ENCODE measurements around the gene SCARF2.
A peak's percentile ranks its signal among the peaks of the same experiment; 100 is the strongest.

SCARF2 gene

DNA sequence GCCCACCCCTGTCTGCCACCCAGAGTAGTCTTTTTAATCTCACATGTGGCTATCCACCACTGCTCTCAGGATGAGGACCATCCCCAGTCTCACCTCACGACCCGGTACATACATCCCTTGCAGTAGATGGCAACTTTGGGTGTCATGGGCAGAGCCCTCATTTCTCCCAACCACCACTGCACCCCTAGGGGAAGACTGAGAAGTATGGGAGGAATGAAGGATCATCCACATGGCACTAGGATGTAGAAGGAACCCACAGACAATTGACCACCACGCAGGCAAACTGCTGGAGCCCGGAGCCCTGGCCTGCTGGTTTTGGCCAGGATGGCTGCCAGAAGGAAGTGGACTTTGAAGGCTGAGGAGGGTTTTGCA is 1.9 kb upstream of the SCARF2 start:
- DNase-seq (ENCODE audit: low read depth): no peak

DNA sequence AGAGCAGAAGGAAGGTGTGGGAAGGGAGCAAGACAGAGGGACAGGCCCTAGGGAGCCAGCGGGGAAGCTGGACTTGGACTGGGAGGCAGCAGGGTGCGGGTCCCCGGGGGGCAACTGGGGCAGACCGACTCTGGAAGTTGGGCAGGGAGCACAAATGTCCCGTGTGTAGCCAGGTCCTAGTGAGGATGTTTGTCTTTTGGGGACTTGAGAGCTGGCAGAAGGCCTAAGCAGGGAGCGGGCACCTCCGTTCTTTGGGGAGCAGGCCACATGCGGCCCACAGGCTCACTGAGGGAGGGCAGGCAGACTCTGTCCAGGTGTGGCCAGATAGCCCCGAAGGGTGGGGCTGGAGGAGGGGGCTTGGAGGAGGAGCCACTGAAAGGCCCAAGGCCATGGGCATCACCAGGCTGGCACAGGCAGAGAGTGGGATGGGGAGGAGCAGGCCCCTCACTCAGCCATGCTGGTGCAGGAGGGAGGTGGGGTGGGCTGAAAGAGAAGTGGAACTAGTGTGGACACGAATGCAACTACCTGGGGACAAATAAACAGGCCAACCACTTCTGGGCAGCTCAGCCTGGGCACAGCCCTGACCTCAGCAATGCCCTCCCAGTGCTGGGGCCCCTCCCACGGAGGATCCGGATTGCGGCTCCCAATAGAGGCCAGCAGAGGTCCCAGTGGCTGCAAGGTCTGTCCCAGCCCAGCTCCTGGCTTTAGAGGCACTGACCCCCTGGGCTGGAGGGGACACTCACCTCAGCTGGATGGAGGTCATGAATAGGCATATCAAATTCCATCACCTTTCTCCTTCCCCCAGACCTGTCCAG is 1.3 kb upstream of the SCARF2 start:
- DNase-seq (ENCODE audit: low read depth): no peak

DNA sequence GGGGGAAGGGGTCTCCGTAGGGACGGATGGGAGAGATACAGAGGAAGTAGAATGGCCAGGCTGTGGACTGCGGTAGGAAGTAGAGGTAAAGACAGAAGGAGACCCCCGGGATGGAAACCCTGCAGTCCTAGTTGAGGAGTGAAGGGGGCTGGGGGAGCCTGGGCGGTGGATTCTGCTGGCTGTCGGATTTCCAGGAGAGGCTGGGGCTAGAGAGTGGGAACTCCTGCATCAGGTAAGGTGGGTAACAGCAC is 727 bp upstream of the SCARF2 start:
- no peak for DNase-seq (ENCODE audit: low read depth)

DNA sequence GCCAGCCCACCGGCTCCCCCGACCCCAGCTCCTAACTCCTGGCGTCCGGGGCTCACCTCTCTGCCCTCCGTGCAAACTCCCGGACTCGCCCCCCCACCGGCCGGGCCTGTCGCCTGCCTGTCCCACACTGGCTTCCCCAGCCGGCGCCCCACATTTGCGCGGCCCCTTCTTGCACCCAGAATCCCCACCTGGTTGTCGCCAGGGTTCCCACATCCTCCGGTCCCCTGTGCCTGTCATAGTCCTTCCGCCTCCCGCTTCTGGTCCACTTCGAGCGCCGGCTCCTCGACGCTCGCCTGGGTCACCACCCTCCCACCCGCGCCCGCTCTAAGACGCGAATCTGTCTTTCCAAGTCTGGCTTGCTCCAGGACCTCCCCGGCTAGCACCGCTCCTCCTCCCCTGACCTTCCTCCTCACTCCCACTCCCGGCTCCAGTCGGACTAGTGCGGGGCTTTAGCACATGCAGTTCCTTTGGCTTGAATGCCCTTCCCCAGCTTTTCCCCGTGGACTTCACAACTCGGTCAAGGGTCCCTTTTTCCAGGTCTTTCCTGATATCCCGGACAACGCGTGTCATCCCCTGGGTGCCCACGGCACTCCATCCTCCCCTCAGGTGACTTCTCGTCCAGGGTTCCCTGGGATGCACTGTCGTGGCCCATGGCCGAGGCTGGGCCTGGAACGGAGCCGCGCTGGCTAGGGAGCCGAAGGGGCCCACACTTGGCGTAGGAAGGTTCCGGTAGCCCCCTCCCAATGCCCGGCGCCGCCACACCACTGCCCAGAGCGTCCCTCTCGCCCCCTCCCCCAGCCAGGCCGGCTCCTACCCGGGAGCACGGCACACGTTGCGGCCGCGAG is 635 bp downstream of the SCARF2 start:
- no peak for DNase-seq (ENCODE audit: low read depth)

DNA sequence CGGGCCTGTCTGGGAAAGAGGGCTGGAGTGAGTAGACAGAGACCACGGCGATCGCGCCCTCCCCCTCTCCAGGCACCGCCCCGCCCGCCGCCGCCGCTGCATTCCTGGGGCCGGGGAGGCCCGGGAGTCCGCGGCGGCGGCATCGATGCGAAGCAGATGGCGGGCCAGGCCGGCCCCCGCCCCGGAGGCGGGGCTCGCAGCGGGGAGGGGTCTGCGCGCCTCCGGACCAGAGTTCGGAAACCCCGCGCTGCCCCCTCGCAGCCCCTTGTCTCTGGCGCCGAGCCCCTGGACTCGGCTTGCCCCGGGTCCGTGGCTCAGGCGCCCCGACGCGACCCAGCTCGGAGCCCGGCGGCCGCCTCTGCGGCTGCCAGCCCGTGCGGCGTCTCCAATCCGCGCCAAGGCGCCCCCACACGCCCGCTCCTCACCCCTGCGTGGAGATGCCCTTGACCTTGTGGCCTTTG is 1.3 kb downstream of the SCARF2 start:
- DNase-seq (ENCODE audit: low read depth): no peak

DNA sequence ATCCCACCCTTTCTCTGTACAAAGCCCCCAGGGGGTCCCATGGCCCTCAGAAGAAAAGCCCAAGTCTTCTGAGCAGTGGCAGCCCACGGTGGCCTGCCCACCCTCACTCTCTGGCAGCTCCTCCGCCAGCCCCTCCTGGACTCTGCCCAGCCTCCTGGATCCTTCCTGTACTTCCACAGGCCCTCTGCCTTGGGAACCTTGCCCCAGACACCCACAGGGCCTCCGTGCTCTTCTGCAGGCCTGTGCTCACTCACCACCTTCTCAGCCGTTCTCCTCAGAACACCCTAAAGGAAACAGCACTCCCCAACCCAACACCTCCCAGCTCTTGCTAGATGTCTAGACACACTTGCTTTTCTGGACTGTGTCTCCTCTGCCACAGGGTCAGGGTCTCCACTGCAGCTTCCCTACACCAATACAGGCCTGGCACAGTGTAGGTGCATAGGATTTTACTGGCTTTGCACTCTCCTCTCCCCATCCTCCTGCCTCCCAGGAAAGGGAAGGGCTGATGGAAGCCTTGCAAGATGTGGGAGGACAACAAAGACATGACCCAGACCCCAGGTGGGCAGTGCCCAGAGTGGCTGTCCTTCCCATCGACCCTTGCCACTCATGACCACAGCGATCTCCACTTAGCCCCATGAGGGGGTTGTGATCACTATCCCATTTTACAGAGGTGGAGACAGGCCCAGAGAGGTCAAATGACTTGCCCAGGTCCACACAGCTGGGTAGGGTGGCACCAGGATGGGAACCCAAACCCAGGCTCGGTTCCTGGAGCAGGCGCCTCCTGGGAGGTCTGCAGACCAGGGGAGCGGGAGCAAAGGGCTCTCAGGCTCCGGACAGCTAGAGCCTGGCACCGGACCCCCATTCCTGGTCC is 2.0 kb downstream of the SCARF2 start:
- DNase-seq (ENCODE audit: low read depth): no peak

DNA sequence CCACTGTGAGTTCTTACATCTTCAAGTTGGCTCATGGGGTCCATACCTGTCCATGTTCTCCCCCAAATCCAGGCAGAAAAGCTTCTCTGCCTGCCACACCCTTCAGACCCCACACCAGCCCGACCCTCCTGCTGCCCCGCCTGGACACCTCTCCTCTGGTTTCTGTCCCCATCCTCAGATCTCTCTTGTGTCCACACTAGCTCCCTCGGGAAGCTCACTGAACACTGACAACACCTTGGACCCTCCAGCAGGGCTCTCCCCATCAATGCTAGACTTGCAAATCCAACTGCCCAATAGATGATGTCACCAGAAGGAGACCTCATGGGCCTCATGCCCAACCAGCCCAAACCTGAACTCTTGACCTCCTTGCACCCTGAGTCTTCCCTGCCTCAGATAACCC is 2.9 kb downstream of the SCARF2 start:
- DNase-seq (ENCODE audit: low read depth): no peak

DNA sequence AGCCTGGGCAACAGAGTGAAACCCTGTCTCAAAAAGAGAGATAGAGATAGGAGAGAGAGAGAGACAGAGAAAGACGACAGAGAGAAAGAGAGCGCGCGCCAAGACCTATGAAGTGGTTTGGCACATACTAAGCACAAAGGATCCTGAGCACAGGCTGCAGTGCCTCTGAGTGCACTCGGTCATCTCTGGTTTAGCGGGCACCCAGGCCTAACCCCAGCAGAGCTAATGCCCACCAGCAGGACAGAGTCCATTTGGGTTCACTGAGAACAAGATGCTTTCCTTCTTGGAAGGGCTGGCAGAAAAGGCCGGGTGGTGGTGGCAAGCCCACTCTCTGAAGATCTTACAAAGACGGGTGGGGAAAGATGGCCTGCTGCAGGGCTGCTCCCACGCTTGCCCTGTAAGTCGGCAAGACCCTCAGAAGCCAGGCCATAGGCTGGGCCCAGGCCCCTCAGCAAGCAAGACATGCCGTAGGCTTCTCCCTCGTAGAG is 3.3 kb downstream of the SCARF2 start:
- DNase-seq (ENCODE audit: low read depth): no peak

DNA sequence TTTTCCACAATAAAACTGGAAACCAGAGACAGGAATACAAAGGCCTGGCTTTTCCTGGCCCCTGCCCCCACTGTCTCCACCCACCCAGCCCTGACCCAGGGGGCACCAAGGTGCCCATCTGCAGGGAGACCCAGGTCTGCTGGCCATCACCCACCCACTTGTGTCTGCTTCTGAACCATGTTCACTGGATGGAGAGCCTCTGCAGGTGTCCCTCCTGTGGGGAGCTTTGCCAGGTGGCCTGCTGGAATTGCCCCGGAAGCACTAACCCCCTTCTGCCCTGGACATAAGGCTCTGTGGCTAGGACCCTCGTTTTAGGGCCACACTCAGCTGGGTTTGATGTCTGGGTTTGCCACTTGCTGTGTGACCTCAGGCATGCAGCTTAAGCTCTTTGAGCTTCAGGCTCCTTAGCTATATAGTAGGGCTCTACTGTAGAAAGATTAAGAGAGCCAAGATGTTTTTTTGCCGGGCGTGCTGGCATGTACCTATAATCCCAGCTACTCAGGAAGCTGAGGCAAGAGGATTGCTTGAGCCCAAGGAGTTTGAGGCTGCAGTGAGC is 3.9 kb downstream of the SCARF2 start:
- no peak for DNase-seq (ENCODE audit: low read depth)

DNA sequence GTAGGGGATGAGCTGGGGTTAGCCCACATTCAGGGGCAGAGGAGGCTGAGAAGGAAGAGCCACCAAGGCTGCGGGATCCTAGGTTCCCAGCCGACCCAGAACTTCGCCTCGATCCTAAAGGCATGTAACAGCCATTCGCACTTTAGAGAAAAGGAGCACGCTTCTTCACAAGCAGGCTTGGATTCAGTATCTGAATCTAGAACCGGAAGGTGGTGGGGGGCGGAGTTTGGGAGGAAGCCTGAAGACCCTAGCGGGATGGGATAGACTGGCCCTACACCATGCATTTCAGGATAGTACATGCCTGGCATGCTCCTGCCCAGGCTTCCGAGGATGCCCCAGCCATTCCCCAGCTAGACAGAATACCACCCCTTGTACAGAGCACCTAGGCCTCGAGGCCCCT is 4.4 kb downstream of the SCARF2 start:
- DNase-seq (ENCODE audit: low read depth): no peak

DNA sequence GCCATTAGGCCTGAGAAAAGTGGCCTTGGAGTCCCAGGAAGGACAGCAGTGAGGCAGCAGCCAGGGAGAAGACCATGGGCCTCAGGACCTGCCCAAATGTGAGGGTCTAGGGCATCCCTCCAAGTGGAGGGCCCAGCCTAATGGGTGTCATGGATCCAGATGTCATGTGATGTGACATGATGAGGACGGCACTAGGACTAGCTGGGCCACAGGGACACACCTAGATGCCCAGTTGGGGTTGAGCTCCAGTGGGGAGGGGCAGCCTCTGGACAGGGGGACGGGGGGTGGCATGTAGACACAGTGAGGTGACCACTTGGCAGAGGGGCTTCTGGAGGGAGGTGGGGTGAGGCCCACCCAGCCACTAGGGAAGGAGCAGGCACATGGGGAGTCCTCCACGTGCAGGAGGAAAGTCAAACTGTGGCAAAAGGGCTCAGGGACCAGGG is 5.4 kb downstream of the SCARF2 start:
- no peak for DNase-seq (ENCODE audit: low read depth)

DNA sequence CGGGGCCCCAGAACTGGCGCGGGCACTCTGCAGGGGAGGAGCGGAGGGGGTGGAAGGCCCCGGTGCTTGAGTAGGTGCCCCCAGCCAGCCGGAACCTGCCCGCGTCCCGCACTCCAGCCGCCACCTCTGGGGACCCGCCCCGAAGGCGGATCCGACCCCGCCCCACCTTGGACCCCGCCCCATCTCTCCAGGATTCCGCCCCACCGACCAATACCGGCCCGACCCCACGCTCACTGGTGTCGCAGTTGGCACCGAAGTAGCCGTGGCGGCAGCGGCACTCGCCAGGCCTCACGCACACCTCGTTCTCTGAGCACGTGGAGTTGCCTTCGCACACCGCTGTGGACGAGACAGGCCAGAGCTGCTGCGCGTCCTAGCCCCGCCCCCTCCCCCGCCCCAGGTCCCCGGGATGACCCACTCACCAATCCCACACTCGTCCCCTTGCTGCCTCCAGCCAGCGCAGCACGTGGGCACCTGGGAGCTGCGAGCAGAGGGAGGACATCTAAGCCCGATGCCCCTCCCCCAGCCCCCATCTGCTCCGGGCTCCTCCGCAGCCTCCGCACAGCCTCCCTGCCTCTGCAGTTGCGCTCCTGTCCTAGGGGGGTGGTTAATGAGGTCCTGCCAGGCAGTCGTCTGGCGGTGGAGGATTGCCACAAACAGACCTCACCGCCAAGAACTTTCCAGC is 6.0 kb downstream of the SCARF2 start:
- no peak for DNase-seq (ENCODE audit: low read depth)

DNA sequence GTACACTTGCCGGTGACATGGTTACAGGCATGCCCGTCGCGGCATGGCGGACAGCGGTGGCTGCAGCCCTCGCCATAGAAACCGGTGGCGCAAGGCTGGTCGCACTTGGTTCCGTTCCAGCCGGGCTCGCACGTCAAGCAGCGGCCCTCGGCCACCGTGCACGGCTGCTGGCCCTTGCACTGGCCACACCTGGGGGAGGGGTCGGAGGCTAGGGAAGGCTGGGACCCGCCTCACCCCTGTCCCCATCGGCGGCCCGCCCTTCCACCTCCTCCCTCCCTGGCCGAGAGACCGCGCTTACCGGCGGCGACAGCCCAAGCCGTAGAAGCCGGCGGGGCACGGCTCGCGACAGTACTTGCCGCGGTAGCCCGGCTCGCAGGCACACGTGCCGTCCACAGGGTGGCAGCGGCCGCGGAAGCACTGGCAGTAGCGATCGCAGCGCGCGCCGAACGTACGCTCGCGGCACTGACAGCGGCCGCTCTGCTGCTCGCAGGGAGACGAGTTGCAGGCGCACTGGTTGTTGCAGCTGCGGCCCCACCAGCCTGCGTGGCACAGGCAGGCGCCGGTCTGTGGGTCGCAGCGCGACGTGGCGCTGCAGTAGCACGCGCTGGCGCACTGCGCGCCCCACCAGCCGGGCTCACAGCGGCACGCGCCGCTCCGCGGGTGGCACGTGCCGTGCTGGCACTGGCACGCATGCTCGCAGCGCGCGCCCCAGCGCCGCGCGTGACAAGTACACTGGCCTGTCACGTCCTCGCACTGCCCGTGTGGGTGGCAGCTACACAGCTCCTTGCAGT is 6.7 kb downstream of the SCARF2 start:
- DNase-seq (ENCODE audit: low read depth): no peak

DNA sequence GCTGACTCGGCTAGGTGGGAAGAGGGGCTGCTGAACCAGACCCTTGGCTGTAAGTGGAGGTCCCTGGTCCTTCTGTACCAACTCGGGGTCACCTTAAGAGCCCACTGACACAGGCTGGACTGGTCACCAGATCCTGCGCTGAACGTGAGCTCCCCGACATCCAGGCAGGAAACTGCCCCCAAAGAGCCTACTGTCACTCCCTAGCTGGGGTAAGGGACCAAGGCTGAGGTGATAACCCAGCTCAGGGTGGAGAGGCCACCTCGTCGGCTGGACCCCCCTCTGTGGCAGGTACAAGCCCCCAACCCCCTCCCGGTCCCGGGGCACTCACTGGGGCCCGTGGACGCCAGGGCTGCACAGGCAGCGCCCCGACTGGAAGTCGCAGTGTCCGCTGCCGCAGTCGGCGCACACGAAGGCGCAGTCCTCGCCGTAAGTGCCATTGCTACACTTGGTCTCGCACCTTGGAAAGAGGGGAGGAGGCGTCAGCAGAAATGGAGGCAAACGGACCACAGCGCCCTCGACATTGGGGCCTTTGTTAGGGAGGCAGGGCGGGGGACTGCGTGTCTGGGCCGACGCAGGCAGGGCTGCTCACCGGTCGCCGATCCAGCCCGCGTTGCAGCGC is 7.4 kb downstream of the SCARF2 start:
- DNase-seq (ENCODE audit: low read depth): no peak

DNA sequence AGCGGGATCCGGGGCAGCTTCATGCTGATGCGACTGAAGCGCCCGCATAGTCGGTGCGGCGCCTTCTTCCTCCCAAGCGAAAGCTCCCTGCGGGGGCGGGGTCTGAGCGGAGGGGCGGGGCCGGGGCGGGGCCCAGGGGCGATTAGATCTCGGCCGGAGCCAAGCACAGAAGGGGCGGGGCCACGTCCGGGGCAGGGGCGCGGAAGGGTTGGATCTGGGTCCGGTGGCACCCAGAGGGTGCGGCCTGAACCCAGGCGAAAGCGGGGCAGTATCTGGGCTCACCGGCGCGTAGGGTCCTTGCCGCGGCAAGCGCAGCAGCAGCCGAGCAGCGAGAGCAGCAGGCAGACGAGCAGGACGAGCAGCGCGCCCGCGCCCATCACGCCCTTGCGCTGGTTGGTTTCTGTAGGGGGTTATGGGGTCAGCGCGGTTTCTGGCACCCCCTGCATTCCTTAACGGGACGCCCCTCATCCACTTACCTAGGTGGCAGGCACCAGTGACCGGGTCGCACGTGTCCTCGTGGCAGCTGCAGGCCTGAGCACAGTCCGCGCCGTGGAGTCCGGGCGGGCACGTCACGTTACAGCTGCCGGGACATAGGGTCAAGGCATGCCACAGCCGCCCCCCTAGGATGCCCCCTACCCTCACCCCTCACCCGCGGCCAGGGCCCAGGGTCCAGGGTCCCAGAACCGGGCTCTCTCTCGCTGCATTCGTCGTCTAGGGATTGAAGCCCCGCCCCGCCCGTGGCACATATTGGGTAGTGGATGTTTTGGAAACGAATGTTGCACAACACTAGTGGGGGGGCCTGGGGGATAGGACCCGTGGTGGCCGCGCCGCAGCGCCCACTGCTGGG is 8.1 kb downstream of the SCARF2 start:
- DNase-seq (ENCODE audit: low read depth): peak; percentile 66

DNA sequence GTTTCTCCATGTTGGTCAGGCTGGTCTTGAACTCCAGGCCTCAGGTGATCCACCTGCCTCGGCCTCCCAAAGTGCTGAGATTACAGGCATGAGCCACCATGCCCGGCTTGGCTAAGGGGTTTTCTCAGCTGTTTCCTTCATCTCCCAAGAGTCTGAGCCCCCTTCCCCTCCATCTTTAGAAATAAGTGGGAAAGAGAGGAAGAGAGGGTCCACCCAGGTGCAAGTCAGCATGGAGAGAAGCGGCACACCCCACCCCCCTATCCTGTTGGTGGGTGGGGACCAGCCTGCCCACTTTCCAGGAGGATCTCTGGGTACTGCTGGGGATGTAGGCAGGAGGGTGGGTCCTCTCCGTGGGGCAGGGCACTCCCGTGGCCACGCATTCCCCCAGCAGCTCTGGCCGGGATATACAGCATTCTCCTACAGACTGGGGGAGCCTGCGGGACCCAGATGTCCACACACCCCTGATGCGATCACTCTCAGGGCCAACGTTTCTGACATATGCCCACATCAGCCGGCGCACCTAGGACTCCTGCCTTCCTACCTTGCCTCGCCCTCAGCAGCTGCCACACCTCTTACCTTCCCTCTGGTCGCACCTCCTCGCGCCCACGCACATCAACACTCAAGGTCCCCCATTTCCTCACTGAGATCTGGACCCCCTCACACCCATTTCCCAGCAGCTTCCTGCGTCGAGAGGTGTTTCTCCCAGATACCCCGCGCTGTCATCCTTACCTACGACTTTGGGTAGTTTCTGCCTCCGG is 8.9 kb downstream of the SCARF2 start:
- DNase-seq (ENCODE audit: low read depth): no peak

DNA sequence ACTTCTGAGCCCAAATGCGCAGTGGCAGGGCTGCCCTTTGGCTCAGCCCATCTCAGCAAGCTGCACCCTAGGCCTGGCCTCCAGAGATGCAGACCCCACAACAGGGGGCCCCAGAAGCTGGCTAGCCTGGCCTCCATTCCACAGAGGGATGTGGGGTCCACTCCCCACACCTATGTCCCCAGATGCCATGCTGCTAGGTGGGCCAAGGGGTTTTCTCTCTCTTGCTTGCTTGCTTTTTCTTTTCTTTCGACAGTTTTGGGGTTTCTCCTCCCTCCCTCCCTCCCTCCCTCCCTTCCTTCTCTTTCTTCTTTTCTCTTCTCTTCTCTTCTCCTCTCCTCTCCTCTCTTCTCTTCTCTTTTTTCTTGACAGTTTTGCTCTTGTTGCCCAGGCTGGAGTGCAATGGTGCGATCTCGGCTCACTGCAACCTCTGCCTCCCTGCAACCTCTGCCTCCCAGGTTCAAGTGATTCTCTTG is 9.6 kb downstream of the SCARF2 start:
- no peak for DNase-seq (ENCODE audit: low read depth)
